ENCODE results near the gene AXIN2.

Gene AXIN2, protein sequence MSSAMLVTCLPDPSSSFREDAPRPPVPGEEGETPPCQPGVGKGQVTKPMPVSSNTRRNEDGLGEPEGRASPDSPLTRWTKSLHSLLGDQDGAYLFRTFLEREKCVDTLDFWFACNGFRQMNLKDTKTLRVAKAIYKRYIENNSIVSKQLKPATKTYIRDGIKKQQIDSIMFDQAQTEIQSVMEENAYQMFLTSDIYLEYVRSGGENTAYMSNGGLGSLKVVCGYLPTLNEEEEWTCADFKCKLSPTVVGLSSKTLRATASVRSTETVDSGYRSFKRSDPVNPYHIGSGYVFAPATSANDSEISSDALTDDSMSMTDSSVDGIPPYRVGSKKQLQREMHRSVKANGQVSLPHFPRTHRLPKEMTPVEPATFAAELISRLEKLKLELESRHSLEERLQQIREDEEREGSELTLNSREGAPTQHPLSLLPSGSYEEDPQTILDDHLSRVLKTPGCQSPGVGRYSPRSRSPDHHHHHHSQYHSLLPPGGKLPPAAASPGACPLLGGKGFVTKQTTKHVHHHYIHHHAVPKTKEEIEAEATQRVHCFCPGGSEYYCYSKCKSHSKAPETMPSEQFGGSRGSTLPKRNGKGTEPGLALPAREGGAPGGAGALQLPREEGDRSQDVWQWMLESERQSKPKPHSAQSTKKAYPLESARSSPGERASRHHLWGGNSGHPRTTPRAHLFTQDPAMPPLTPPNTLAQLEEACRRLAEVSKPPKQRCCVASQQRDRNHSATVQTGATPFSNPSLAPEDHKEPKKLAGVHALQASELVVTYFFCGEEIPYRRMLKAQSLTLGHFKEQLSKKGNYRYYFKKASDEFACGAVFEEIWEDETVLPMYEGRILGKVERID

DNA sequence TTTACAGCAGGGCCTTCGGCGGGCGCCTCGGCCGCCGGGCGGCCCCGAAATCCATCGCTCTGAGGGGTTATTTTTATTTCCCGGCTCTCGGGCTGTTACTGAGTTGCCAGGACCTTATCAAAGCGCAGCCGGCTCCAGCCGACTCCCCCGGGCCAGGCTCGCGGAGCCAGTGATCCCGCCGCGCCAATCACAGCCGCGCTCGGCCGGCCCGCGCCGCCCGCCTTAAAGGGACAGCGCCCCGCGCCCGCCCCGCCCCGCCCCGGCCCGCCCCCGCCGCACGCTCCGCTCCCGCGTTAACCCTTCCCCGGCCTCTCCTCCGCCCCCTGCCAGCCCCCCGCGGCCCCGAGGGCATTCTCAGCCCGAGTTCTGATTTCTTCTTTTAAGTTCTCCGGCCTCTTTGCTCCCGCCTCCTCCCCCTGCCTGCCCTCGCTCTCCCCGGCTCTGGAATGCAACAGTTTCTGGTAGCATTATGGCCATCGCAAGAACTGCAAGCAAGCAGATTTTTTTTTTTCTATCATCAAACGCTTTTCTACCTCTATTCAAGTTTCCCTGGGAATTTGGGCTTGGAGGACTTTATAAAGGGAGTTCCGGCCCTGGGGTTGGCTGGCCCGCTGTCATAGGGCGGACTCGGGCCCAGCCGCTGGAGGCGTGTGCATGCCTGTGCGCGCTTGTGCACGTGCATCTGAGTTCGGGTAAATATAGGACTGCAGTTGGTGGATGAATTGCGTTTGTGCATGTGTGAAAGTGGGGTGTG lies at the start of gene AXIN2:
Gene AXIN2 (minus strand): TSS at position 197 of the 754 bp plus-strand sequence. CDS start 3,028 bp downstream, outside the sequence.
- no peak for DNase-seq (ENCODE audit: low read depth, low spot score)

DNA sequence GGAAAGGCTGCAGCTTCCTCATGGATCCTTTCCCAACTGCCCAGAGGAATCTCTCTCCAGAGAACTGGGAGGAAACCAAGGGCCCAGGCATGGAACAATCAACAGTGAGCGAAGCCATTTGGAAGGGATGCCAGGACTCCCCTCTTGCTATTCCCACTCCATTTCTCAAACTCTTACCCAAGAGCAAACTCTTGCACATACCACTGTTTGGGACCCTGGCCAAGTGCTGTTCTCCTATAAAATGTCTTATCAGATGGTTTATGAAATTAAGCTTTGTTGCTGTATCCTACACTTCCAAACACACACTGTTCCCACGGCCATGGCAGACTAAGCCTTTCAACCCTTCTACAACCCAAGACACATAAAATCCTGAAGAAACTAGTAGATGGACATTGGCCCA lies 48.3 kb upstream of the AXIN2 start:
- DNase-seq (ENCODE audit: low read depth, low spot score): no peak

DNA sequence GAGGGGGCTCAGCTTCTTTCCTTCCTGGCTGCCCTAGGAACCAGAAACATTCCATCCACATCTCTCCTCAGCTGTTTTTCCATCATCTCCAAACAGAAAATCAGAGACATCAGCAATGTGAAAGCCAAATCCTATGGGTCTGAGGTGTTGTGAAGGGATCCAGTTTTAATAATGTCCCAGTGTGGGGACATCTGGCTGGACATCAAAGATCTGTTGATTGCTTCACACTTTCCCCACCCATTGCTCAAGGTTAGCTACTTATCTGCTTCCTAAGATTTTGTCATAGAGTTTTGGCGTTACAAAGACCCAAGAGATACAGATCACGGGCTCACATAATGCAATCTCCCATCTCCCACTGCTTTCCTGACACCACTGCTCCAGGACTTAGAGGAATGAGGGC lies 47.8 kb upstream of the AXIN2 start:
- DNase-seq (ENCODE audit: low read depth, low spot score): no peak

DNA sequence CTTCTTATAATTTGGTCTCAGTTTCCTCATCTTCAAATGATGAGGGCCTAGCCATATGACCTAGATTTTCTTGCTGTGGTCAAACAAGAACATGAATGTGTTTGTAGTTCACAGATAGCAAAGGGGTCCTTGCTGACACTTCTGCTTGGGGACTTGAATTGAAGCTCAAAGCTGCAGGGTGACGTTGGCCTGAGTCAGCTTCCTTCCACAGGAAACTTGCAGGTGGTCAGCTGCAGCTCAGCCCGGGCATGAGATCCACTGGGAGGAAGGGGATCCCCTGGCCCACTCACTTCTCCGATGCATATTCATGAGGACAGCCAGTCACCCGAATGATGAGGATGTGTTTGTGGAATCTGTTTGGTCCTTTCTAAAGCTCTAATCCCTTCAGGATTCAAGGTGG lies 42.6 kb upstream of the AXIN2 start:
- DNase-seq (ENCODE audit: low read depth, low spot score): no peak

DNA sequence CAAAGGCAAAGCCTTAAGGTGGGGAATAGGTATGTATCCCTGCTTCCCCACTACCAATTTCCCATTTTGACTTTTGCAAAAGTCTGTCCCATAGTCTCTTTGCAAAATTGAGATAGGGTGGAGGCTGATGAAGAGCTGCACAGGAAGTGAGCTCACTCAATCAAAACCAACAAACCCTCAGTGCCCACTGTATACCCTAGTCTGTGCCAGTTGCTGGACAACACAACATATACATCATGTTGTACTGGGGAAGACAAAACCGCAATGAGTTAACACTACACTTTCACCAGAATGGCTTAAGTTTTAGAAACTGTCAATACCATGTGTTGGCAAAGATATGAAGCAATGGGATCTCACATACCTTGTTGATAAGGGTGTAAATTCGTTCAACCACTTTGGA lies 40.4 kb upstream of the AXIN2 start:
- no peak for DNase-seq (ENCODE audit: low read depth, low spot score)

DNA sequence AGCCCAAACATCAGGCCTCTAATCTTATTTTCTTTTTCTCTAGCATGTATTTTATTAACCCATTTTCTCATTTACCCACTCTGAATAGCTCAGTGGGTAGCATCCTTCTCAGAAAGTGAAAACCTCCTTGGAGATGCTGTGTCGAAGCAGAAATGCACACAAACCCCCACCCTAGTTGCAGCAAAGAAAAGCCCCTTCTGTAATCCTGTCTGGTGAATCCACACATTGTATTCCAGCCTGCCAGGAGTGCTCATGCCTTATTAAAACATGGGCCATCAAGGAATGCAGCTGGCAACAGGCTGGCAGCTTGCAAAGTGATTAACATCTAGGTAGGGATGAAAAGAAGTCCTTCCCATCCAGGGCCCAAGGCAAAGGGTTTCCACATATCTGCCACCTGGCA lies 39.7 kb upstream of the AXIN2 start:
- no peak for DNase-seq (ENCODE audit: low read depth, low spot score)

DNA sequence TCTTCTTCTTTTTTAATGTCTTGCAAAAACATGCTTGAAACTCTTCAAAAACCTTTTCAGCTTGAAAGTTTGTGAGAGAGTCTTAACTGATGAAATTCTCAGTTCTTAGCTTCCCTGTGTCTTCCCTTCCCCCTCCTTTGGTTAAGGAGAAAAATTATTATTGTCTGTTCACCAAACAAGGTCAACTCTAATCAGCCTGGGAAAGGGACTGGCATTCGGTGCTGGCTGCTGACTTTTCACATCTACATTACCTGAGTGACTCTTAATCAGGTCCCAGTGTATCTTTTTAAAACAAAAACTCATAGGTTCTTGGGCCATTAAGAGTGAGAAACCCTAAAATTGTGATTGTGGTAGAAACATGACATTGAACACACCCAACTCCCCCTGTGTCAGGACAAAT lies 39.1 kb upstream of the AXIN2 start:
- DNase-seq (ENCODE audit: low read depth, low spot score): no peak

DNA sequence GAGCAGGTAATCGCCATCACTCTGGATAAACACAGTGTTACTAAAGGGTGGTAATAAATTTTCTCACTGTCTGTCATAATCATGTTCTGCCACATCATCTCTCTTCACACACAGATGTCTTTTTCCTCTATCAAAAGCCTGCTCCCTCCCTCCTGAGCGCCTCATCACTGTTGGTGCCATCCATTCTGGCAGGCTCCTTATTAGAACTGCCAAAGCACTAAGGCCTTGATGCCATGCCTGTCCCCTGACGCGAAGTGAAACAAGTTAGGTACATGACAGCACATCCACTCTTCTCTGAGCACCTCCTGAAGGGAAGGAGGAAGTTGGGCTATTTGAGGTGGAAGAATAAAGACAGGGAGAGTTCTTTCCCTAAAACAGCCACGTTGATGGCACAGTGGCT lies 38.2 kb upstream of the AXIN2 start:
- no peak for DNase-seq (ENCODE audit: low read depth, low spot score)

DNA sequence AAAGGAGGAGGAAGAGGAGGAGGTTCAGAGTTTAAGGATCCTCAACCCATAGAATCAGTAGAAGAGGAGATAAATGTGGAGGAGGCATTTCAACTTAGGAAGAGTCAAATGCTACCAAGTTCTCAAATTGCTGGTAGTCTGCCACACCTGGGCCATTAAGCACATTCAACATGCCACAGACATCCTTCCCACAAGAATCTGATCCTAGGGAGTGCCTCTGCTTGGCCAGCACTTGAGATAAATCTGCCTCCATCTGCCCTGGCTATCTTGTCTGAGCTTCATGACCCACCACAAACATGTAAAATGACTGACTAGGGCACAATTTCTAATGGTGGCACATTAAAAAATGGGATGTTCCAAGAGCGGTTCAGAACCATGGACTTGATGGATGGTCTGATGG lies 37.3 kb upstream of the AXIN2 start:
- no peak for DNase-seq (ENCODE audit: low read depth, low spot score)

DNA sequence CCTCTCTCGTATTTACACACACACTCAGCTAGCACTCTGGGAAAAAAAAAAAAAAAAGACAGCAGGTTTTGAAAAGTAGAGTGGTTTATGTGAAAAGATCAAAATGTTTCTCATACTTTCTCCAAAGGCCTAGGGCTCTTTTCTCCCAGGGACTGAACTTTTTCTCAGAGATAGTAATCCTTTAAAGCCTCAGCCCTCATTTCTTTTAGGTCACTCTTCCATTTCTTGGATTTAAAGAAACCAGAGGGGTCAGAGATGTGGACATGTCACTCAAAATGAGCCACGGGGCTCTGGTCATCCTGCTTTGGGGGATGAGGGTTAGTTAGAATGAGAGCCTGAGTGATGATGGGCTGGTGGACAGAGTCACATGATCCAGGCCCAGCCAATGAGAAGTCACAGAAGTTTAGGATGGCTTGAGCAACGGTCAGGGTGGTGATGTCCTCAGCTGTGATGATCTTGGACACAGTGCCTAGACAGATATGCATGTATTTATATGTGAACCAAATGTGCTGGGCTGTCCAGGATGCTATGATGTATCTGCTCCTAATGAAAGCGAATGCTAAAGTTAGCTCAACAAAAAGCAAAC lies 33.7 kb upstream of the AXIN2 start:
- no peak for DNase-seq (ENCODE audit: low read depth, low spot score)

DNA sequence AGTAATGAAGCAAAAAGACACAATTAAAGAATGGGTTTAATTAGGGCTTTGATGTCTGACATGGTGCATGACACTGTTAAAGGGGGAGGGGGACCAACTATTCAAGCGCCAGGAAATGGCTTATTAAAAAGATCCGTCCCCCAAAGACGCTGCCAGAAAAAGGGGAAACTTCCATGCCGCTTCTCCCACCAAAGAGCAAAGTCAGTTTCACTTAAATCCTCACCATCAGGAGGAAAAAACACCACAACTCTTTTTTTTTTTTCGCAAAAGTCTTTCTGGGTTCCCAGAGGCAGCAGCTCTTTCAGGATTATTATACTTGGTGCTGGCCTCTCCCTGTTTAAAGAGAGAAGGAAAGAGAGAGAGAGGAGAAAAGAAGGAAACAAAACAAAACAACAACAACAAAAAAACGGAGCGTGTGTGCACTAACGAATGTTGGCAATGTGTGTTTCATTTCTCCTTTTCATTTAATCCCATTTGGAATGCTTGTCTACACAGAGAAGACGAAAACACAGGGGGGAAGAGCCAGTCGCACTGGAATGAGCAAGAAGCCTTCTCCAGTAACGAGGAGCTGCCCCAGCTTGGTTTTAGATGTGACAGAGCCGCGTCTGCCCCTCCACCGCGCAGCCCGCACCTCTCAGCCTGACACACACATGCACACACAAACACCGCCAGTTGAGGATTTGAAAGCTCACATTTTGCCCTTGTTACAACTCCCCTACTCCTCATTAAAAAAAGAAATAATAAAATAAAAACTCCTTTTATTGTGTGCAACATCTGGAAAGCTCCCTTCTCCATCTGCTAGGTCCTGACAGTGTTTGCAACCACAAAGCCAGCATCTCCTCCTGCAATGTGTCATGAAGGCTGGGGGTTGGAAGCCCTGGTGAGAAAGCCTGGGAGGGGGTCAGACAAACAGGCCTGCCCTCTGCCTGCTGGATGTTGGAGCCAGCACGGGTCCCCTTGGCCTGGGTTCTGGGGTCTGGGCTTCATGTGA lies 32.7 kb upstream of the AXIN2 start:
- DNase-seq (ENCODE audit: low read depth, low spot score): no peak

DNA sequence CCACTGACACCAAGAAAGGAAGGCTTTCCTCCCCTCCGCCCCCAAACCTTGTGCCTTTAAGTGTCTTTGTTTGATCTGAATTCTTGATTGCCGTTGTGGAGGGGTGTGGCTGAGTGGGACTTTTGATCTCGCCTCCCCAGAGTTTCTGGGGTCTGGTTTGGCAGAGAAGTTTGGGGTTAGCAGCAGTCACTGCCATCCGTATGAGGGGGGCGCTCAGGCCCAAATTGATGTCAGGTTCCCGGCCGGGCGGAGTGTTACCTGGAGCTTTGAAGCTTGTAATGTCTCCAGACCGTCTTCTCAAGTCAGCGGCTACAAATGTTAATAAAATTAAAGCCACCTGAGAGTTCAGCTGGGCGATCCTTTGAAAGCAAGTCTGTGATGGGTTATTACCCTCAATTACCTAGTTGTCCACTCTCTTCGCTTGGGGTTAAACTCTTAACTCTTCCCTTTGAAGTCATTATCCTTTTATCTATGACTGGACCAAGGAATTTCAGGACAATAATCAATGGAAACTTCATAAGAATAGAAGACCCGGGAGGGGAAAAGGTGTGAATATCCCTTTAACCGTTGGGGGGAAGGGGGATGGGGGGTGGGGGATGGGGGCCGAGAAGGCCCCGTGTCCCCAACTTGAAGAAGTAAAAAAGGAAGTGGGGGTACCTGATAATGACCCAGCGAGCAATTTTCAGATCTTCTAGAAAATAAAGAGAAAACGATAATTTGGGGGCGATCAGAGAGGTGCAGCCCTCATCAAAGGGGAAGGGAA lies 31.8 kb upstream of the AXIN2 start:
- no peak for DNase-seq (ENCODE audit: low read depth, low spot score)

DNA sequence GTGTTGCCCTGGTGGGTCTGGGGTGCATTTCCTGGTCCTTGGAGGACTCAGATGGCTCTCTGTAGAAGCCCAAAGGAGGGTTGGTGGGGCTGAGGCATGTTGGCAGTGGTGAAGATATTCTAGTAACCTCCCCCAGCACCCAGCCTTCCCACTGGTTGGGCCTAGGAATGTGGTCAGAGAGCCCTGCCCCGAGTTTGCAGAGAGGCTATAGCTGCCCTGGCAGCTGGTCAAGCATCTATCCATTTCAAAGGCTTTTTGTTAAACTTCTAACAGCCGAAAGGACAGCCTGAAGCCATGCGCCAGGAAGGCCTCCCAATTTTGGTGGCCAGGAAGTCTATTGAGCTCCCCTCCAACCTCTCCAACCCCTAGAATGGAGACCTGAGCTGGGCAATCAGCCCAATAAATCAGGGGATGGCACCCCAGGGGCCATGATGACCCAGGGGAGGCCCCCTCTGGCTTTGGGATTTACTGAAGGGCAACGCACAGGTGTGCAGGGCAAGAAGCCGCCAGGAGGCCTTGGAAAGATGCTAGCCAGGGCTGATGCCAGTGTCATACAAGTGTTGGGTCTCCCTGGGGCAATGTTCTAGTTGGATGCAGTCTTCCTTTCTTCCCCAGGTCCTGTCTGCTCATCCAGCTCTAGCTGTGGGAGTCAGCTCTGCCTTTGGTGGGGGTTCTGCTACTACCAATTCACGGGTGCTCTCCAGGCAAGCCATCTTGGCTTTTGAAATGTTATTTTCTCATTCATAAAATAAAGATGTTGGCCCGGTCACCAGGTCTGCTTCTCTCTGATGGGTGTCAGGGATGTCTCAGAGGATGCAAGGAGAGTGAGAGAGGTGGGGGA lies 30.9 kb upstream of the AXIN2 start:
- no peak for DNase-seq (ENCODE audit: low read depth, low spot score)

DNA sequence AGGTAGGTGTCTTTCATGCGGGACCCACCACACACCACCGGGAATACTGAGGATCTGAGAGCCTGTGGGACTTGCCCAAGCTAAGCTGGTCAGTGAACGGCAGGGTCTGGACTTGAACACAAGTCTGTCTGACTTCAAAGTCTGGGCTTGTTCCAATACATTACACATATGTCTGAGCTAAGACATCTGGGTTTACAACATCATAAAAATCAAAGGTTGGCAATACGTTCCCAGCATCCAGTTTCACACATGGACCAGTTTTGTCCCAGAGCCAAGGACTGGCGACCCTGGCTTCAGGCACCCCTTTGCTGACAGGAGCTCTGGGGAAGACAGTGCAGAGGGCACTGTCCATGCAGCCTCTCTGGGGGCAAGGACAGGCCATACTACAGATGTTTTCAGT lies 27.9 kb upstream of the AXIN2 start:
- DNase-seq (ENCODE audit: low read depth, low spot score): no peak

DNA sequence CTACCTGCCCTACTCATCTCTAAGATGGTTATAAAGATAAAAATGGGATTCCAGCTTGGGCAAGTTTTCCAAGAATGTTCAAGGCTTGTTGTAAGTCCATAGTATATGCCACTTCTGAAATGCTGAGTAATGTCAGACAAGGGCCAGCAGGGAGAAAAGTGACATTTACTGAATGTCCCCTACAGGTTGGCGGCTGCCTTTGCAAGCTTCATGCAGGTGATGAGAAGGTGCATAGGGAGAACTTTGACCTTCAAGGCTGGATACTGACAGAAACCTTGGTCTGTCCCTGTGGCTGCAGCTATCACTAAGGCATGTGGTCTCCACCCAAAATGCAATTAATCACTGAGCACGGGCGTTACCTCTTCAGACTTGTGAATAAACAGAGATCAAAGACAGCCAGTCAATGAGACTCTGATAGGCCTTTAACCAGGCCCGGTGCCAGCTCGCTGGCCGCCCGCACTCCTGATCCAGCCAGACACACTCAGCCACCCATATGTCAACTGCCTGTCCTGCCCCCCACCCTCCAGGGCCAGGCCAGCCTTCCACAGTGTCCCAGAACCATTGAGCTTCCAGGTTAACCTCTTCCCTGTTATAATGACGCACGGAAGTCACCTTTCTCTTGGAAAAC lies 26.8 kb upstream of the AXIN2 start:
- no peak for DNase-seq (ENCODE audit: low read depth, low spot score)

DNA sequence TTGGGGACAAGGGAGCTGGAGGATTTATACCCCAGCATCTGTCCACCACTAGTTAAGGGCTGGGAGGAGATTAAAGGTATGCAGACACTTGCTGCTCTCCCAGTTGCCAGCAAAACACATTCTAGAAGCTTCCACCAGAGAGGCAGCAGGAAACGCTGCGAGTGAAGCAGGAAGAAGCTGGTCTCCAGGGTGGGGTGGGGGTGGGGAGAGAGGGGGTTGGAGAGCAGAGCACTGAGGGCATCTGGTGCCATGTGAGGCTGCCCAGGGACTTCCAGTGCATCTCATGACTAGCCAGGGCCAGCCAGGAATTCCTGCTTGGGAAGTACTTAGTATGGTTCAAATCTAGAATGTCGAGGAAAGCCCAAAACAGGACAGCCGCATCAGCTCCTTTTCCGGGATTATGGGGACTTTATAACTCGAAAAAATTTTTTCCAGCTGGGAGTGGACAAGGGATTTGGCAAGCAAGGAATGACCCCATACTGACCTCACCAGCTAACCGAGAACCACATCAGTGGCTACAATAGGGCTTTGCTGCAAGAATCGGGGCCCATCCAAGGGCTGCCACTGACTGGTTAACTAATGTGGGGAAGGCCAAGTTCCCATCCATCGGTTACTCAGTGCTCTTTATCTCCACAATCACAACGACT lies 26.2 kb upstream of the AXIN2 start:
- no peak for DNase-seq (ENCODE audit: low read depth, low spot score)

DNA sequence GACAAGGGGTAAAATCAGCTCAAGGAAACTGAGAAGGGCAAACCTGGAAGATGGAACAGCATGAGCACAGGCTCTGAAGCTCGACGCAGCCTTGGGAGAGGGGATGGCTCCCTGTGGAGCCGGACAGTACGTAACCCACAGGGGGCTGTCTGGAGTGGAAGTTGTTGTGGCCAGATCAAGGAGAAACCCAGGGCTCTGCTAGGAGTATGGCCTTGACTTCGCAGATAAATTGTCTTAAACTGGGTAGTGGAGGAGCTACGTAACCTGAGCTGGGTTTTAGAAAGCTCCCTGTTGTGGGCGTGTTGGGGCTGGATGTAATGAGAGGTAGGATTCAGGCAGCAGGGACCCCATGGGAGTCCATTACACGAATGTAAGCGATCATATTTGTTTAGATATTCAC lies 25.5 kb upstream of the AXIN2 start:
- no peak for DNase-seq (ENCODE audit: low read depth, low spot score)
